Caco-2 (cell line): ENCODE results near the gene MYO19. TPM values are rescaled to one million over a fixed set of nuclear protein-coding genes. Genes with fewer than 3 reads are reported as not detected.

Experiments
- BruUV-seq: library from RNA; stranded (reverse); fragments of 400-500 nt; replicated peaks from 2 replicates; lab custom pipeline; 2021; lab: Mats Ljungman, UMichigan
- CTCF ChIA-PET: fragments of 300-600 bp; sonication (Branson Sonifier 250); formaldehyde crosslinking; loops from one replicate; lab custom pipeline; 2022; ENCODE audit warnings: antibody characterized with exemption; lab: Charles Lee
- POLR2A ChIA-PET: fragments of 300-600 bp; sonication (Branson Sonifier 250); formaldehyde crosslinking; loops from one replicate; lab custom pipeline; 2022; ENCODE audit warnings: antibody characterized with exemption; lab: Charles Lee
- DNase-seq, 2 experiments: peaks; one replicate each; pipeline versions ENCODE4 v3.0.0 to v3.0.0-alpha.2; 2020 to 2022
- H3K27me3 ChIP-seq: replicated peaks from 2 replicates; pipeline ENCODE4 v1.6.0; 2011; ENCODE audit warnings: low read length; ENCODE audit not compliant: control insufficient read depth, insufficient read depth
- H3K36me3 ChIP-seq: 2 replicates; pipeline ENCODE4 v1.5.1; 2011; ENCODE audit warnings: low read length; ENCODE audit not compliant: control insufficient read depth, insufficient read depth
- H3K4me1 ChIP-seq: fragments of 250-450 bp; sonication (Bioruptor Pico); 2 replicates; pipeline ENCODE4 v1.5.1; 2020; ENCODE audit warnings: mild to moderate bottlenecking
- H3K4me3 ChIP-seq: 2 replicates; pipeline ENCODE4 v1.5.1; 2011; ENCODE audit warnings: low read depth, mild to moderate bottlenecking, control low read depth, low read length
- H3K9me3 ChIP-seq: fragments of 250-450 bp; sonication (Bioruptor Pico); 2 replicates; pipeline ENCODE4 v1.5.1; 2020; ENCODE audit warnings: mild to moderate bottlenecking, moderate library complexity
- H3K27ac Mint-ChIP-seq: one replicate; pipeline ENCODE4 v1.8.0; 2022; ENCODE audit warnings: mixed read lengths; ENCODE audit not compliant: unreplicated experiment
- H3K27me3 Mint-ChIP-seq: one replicate; pipeline ENCODE4 v1.8.0; 2022; ENCODE audit warnings: mixed read lengths; ENCODE audit not compliant: insufficient read depth, unreplicated experiment
- H3K36me3 Mint-ChIP-seq: one replicate; pipeline ENCODE4 v1.8.0; 2022; ENCODE audit warnings: mild to moderate bottlenecking, mixed read lengths; ENCODE audit not compliant: insufficient read depth, unreplicated experiment
- H3K4me1 Mint-ChIP-seq: one replicate; pipeline ENCODE4 v1.8.0; 2022; ENCODE audit warnings: low read depth, mixed read lengths; ENCODE audit not compliant: unreplicated experiment
- H3K4me3 Mint-ChIP-seq: one replicate; pipeline ENCODE4 v1.8.0; 2022; ENCODE audit warnings: mild to moderate bottlenecking, moderate library complexity, mixed read lengths; ENCODE audit not compliant: unreplicated experiment
- H3K9me3 Mint-ChIP-seq: one replicate; pipeline ENCODE4 v1.8.0; 2022; ENCODE audit warnings: mixed read lengths; ENCODE audit not compliant: unreplicated experiment
- CTCF ChIP-seq, 2 experiments: fragments of 200-600 bp in 1 of 2; IDR thresholded peaks; 1 replicate in 1 of 2; 2 replicates in 1 of 2; pipeline versions ENCODE4 v1.5.1 to v1.8.0; 2011 to 2022; ENCODE audit warnings: antibody characterized with exemption in 1 of 2, control low read depth in 1 of 2, inconsistent platforms in 1 of 2, low read depth in 1 of 2, low read length in 1 of 2, mild to moderate bottlenecking in 1 of 2, moderate library complexity in 1 of 2; ENCODE audit not compliant: insufficient read depth in 1 of 2, severe bottlenecking in 1 of 2, unreplicated experiment in 1 of 2
- intact Hi-C: fragments of 100-400 bp; cut with micrococcal nuclease; formaldehyde crosslinking; loops from one replicate; pipeline ENCODE4 v1.10.0; 2022; ENCODE audit not compliant: unreplicated experiment
- total RNA-seq: library from RNA; stranded (reverse); gene quantifications from 2 replicates; pipeline ENCODE4 v1.2.3, GENCODE V29; 2022

Gene MYO19
- total RNA-seq, 1 experiment from 2014 or later = 153 TPM

GRCh38 chr17:36566081-36566480, 31.4 kb upstream of the MYO19 start:
- no peaks in the 10 kb centered on the region for H3K4me1 Mint-ChIP-seq
- CTCF ChIA-PET = no interaction called here
- H3K4me3 ChIP-seq = no peak overlapping the region
- no peaks in the 10 kb centered on the region for H3K27me3 ChIP-seq
- TF ChIP-seq CTCF (IDR thresholded peaks at IDR 0.05; ENCODE audit: insufficient read depth in 1 of 2, low read depth in 1 of 2, low read length in 1 of 2, severe bottlenecking in 1 of 2, unreplicated experiment in 1 of 2) = no peak
- no peak overlapping the region for H3K4me3 Mint-ChIP-seq
- DNase-seq = no peak
- no peaks in the 10 kb centered on the region for H3K9me3 ChIP-seq
- BruUV-seq = no TSS peak
- peaks cover 95% of the 10 kb centered on the region for H3K36me3 Mint-ChIP-seq
- H3K9me3 Mint-ChIP-seq = no peaks in the 10 kb centered on the region
- intact Hi-C loops = no loop called here
- POLR2A ChIA-PET = interaction anchor here (0.7 kb wide), 1 partner anchor 20 kb away, joined by 3 read pairs; no protein-coding TSS in a partner anchor
- H3K27me3 Mint-ChIP-seq = no peaks in the 10 kb centered on the region
- no peaks in the 10 kb centered on the region for H3K4me1 ChIP-seq
- H3K36me3 ChIP-seq = peaks cover 4% of the 10 kb centered on the region
- no peak overlapping the region for H3K27ac Mint-ChIP-seq

- CTCF ChIA-PET = no interaction called here
These were observed 18.8 kb upstream of the MYO19 start for GRCh38 chr17:36553459-36553858.

More at GRCh38 chr17:36553459-36553858, 18.8 kb upstream of the MYO19 start:
- no peaks in the 10 kb centered on the region for H3K9me3 ChIP-seq
- no peak for DNase-seq
- intact Hi-C loops = no loop called here
- no peak for TF ChIP-seq CTCF (IDR thresholded peaks at IDR 0.05; ENCODE audit: insufficient read depth in 1 of 2, low read depth in 1 of 2, low read length in 1 of 2, severe bottlenecking in 1 of 2, unreplicated experiment in 1 of 2)
- 0 out of 2 replicates have a peak, but pooled peaks cover 9% of the 10 kb centered on the region for H3K4me1 ChIP-seq
- BruUV-seq = no TSS peak
- POLR2A ChIA-PET = interaction anchor here (0.6 to 1.1 kb wide), 2 partner anchors 8 to 18 kb away, joined by 9 read pairs; no protein-coding TSS in a partner anchor
- no peaks in the 10 kb centered on the region for H3K27me3 Mint-ChIP-seq
- peaks cover 6% of the 10 kb centered on the region; the same call in 1 of the 2 replicates for H3K36me3 ChIP-seq
- H3K27ac Mint-ChIP-seq = no peak overlapping the region
- peaks cover 64% of the 10 kb centered on the region for H3K36me3 Mint-ChIP-seq
- H3K4me3 Mint-ChIP-seq = no peak overlapping the region
- H3K4me3 ChIP-seq = no peak overlapping the region
- no peaks in the 10 kb centered on the region for H3K27me3 ChIP-seq
- H3K4me1 Mint-ChIP-seq = peaks cover 14% of the 10 kb centered on the region
- H3K9me3 Mint-ChIP-seq = no peaks in the 10 kb centered on the region
